Right lobe of liver (tissue), 6 donors: ENCODE measurements around the gene LEF1. TPM values are rescaled to one million over a fixed set of nuclear protein-coding genes. Genes with fewer than 3 reads are reported as not detected.

Experiments
- ATAC-seq, 4 donors: fragments of 200-7000 bp; cut with Tn5 transposase; one replicate each; pipeline ENCODE4 v1.9.1; 2020; ENCODE audit warnings: mild to moderate bottlenecking in 4 of 4, moderate library complexity in 4 of 4
- DNase-seq, 3 donors: peaks; one replicate each; pipeline ENCODE4 v3.0.0-alpha.2; 2020
- H3K27ac ChIP-seq, 3 donors: fragments of 200-600 bp; one replicate each; pipeline ENCODE4 v1.8.0; 2022
- H3K27me3 ChIP-seq, 2 donors: fragments of 200-600 bp; one replicate each; pipeline ENCODE4 v1.8.0; 2022
- H3K36me3 ChIP-seq, 4 donors: fragments of 200-600 bp; sonication (generic) in 1 of 4; one replicate each; pipeline versions ENCODE4 v1.5.1 to v1.8.0; 2017 to 2022; ENCODE audit warnings: control low read depth in 1 of 4
- H3K4me1 ChIP-seq, 4 donors: fragments of 200-600 bp; sonication (generic) in 1 of 4; one replicate each; pipeline versions ENCODE4 v1.5.1 to v1.8.0; 2017 to 2022; ENCODE audit warnings: control low read depth in 1 of 4
- H3K4me3 ChIP-seq, 3 donors: fragments of 200-600 bp; one replicate each; pipeline ENCODE4 v1.8.0; 2022
- H3K9me3 ChIP-seq, 4 donors: fragments of 200-600 bp; sonication (generic) in 1 of 4; one replicate each; pipeline versions ENCODE4 v1.5.1 to v1.8.0; 2017 to 2022; ENCODE audit warnings: control low read depth in 1 of 4
- POLR2A ChIP-seq: fragments of 450-650 bp; IDR thresholded peaks from one replicate; pipeline ENCODE4 v1.6.1; 2017; ENCODE audit warnings: antibody characterized with exemption, mild to moderate bottlenecking
- WGBS: methylation state at CpG from one replicate; pipeline ENCODE4 v1.1.6; 2018; ENCODE audit warnings: low coverage, low lambda C conversion rate; ENCODE audit not compliant: insufficient coverage; ENCODE audit errors: missing lambda C conversion rate; 5-methylcytosine and 5-hydroxymethylcytosine counted together
- intact Hi-C, 2 donors: fragments of 100-400 bp; cut with DNase I; formaldehyde crosslinking; loops; one replicate each; pipeline versions ENCODE4 v1.11.2 to v1.14.1; 2022
- total RNA-seq, 6 experiments: library from RNA; depleted of rRNA in 2 of 6; stranded (reverse); fragments of >200 nt in 2 of 6; fragmentation: NEBNext Ultra II Directional in 3 of 6; extraction: Animal tissue kit (Norgen Biotek cat#: 25700) in 3 of 6; gene quantifications; one replicate each; pipeline versions ENCODE4 v1.1.0 to v1.2.4, GENCODE V29; 2016 to 2023
- TF ChIP-seq, protein P1 (sequence below), 4 donors: fragments of 200-600 bp in 3 of 4; fragments of 450-650 bp in 1 of 4; IDR thresholded peaks; one replicate each; pipeline versions ENCODE4 v1.5.1 to v1.8.0; 2016 to 2022; ENCODE audit warnings: antibody characterized with exemption in 4 of 4, mild to moderate bottlenecking in 2 of 4
- donor health status: DM: no; HTN: yes; CAD: no.
- donor health status: DM: no; HTN: no; CAD: no.
- donor health status: DM: no; HTN: no; CAD: no.
- donor health status: DM: no; HTN: yes; CAD: no.
- donor health status: DM: no; HTN: yes; CAD: no.

The LEF1 gene
- total RNA-seq, 6 experiments from 2014 or later: 0.19 to 0.66 (median 0.42) TPM; not detected in 1

DNA sequence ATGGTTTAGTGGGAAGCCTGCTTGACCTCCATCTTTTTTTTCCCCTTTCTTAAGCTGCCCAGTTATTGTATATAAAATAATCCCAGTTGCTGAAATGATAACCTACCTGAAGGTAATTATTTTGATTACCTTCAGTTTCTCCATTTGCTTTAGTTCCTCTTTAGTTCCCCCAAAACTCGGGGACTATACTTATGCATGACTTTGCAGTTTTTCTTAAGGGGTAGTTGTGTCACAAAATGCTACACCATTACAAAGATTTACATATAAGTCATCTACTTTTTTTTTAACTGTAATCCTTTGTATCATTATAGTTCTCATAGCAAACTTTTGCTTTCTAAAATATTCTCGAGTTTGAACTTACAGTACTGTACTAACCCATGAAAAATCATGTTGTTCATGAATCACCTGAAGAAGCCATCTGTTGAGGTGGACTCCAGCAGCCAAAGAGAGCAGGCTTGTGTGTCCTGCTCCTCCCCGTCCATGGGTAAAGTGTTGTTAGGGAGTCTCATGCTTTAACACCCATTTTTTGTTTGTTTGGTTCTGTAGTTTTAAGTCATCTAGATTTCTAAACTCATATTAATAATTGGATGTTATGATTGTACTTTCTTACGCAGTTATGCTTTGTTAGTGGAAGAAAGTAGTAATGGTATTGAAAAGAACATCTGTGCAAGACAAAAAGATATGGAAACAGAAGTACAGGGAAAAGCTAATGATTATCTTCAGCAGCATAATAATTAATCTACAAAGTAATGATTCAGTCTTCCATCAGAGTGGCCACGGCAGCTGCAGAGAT is 144.5 kb downstream of the LEF1 start:
- H3K27ac ChIP-seq: no peak overlapping the region
- 78% methylated on average over 5 of the region's 5 CpGs for WGBS
- no peak for TF ChIP-seq POLR2A
- TF ChIP-seq, protein P1, sequence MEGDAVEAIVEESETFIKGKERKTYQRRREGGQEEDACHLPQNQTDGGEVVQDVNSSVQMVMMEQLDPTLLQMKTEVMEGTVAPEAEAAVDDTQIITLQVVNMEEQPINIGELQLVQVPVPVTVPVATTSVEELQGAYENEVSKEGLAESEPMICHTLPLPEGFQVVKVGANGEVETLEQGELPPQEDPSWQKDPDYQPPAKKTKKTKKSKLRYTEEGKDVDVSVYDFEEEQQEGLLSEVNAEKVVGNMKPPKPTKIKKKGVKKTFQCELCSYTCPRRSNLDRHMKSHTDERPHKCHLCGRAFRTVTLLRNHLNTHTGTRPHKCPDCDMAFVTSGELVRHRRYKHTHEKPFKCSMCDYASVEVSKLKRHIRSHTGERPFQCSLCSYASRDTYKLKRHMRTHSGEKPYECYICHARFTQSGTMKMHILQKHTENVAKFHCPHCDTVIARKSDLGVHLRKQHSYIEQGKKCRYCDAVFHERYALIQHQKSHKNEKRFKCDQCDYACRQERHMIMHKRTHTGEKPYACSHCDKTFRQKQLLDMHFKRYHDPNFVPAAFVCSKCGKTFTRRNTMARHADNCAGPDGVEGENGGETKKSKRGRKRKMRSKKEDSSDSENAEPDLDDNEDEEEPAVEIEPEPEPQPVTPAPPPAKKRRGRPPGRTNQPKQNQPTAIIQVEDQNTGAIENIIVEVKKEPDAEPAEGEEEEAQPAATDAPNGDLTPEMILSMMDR (IDR thresholded peaks at IDR 0.05): no peak
- ATAC-seq (no peak), DNase-seq (no peak)
- no peaks in the 10 kb centered on the region for H3K9me3 ChIP-seq
- H3K27me3 ChIP-seq: no peaks in the 10 kb centered on the region
- no peak overlapping the region for H3K4me3 ChIP-seq
- intact Hi-C loops: loop anchor here in 1 of 2 donors (10.0 kb wide), 1 partner anchor 541 kb away; no protein-coding TSS in a partner anchor
- H3K36me3 ChIP-seq: peaks cover 0 to 84% (median 22%) of the 10 kb centered on the region in 4 donors
- no peaks in the 10 kb centered on the region for H3K4me1 ChIP-seq

DNA sequence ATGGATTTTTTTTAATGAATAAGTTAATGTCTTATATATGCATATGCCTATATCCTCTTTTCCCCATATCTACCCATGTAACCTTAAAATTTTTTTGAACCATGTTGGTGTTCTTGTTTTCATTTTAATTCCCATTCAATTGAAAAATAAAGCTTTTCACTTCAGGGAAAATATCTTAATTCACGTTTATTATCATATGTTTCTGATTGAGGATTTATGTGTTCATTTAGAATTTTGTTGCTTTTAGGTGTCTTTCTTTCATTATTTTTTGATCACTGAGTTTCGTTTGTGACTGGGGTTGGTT is 149.9 kb downstream of the LEF1 start:
- no peak overlapping the region for H3K27ac ChIP-seq
- TF ChIP-seq, protein P1 (IDR thresholded peaks at IDR 0.05): peak in 1 of 4 donors; percentile 0
- TF ChIP-seq POLR2A: no peak
- H3K4me1 ChIP-seq: no peaks in the 10 kb centered on the region
- H3K27me3 ChIP-seq: no peaks in the 10 kb centered on the region
- DNase-seq: no peak
- no peak for ATAC-seq
- intact Hi-C loops: loop anchor here in 1 of 2 donors (5.0 kb wide), 1 partner anchor 553 kb away; no protein-coding TSS in a partner anchor
- 41% methylated on average over 2 of the region's 2 CpGs for WGBS
- H3K4me3 ChIP-seq: no peak overlapping the region
- peaks cover 0 to 68% (median 9%) of the 10 kb centered on the region in 4 donors for H3K36me3 ChIP-seq
- H3K9me3 ChIP-seq: no peaks in the 10 kb centered on the region

DNA sequence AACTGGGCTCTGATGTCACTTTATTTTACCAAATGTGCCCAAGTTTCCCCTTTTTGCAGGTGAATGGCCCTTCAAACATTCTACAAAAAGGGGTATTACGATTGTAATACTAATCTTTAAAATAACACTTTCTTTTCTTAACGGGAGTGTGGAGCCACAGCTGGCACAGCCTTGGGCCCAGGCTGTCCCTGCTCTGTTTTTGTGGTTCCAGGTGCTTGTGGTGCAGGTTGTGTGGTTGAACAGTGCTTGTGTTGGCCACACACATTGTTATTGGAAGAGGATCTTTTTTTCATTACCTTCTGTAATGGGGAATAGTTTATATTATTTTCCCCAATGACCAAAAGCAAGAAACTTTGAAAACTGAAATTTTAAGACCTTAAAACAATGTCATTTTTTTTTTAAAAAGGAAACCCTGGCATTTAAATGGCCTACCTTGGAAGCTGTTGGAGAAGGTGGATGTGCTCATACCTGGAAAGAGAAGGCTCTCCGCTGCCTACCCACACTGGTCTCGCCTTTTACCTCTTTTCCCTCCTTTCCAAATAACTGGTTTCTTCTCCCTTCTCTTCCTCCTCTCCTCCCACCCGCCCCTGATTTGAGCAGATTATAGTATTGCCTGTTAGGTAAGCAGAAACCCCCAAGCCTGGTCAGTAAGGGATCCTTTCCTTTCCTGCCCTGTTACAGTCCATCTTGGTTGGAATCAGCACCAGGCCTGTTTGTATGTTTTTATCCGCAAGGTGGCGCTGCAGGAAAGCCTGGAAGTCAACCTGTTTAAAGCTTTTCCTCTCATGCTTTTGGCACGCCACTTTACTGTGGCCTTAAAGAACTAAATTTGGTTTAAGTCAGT is 150.5 kb downstream of the LEF1 start:
- no peak for TF ChIP-seq POLR2A
- TF ChIP-seq, protein P1 (IDR thresholded peaks at IDR 0.05): peak; percentile 76 to 89 (median 83)
- Histone ChIP-seq H3K9me3 (no peaks in the 10 kb centered on the region), H3K36me3 (peaks cover 0 to 62% (median 7%) of the 10 kb centered on the region in 4 donors), H3K4me3 (no peak overlapping the region), H3K27ac (no peak overlapping the region), H3K27me3 (no peaks in the 10 kb centered on the region), H3K4me1 (no peaks in the 10 kb centered on the region)
- DNase-seq (peak; percentile 71 to 81 (median 72)), ATAC-seq (peak; percentile 89 to 96 (median 92))
- WGBS: 33% methylated on average over 8 of the region's 8 CpGs
- intact Hi-C loops: loop anchor here in 1 of 2 donors (5.0 kb wide), 1 partner anchor 554 kb away; no protein-coding TSS in a partner anchor

DNA sequence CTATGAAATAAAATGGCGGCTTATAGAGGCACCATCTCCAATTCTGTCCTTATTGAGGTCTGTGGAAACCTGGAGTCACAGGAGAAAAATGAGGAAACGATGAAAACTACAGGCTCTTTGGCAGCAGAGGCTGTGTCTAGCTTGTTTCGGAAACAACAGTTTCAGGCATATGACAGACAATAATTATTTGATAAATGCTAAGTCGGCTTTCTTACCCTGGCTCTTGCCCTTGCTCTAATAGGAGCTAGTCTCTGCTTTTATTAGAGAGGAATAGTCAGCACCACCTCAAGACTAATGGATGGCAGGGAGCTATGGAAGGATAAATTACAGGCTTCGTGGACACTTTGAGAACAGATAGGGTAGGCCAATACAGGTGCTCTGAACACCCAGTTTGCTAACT is 154.8 kb downstream of the LEF1 start:
- no peak overlapping the region for H3K27ac ChIP-seq
- no peaks in the 10 kb centered on the region for H3K27me3 ChIP-seq
- no peak for DNase-seq
- TF ChIP-seq POLR2A: no peak
- TF ChIP-seq, protein P1 (IDR thresholded peaks at IDR 0.05): no peak
- WGBS: 93% methylated on average over 5 of the region's 5 CpGs
- H3K4me3 ChIP-seq: no peak overlapping the region
- intact Hi-C loops: no loop called here
- no peak for ATAC-seq
- no peaks in the 10 kb centered on the region for H3K9me3 ChIP-seq
- H3K4me1 ChIP-seq: peaks cover 0 to 4% (median 0%) of the 10 kb centered on the region in 4 donors
- H3K36me3 ChIP-seq: peaks cover 0 to 41% (median 2%) of the 10 kb centered on the region in 4 donors
